OCI-LY7 (cell line): ENCODE data around the gene FAM180B. TPM values are rescaled to one million over a fixed set of nuclear protein-coding genes. Genes with fewer than 3 reads are reported as not detected.
"Not testable (repeated sequence)": the region's sequence is repeated elsewhere in the genome, so short reads cannot be mapped to it uniquely, and the experiment has no call there.

Experiments
- BruUV-seq: library from RNA; stranded (reverse); fragments of 400-500 nt; replicated peaks from 2 replicates; lab custom pipeline; 2021; lab: Mats Ljungman, UMichigan
- CTCF ChIA-PET: fragments of 300-600 bp; sonication (Branson Sonifier 250); formaldehyde crosslinking; loops from one replicate; lab custom pipeline; 2022; ENCODE audit warnings: antibody characterized with exemption; ENCODE audit not compliant: unreplicated experiment; lab: Charles Lee
- POLR2A ChIA-PET: fragments of 300-600 bp; sonication (Branson Sonifier 250); formaldehyde crosslinking; loops from one replicate; lab custom pipeline; 2022; ENCODE audit warnings: antibody characterized with exemption; lab: Charles Lee
- DNase-seq: peaks from one replicate; pipeline ENCODE4 v3.0.0-alpha.2; 2015; ENCODE audit warnings: low spot score
- H2AFZ ChIP-seq: fragments of 200-600 bp; sonication (generic), shearing (Covaris generic); 2 replicates; pipeline ENCODE4 v1.6.1; 2014; ENCODE audit warnings: mild to moderate bottlenecking, antibody characterized with exemption, low read length, moderate library complexity
- H3K27ac ChIP-seq: fragments of 200-600 bp; sonication (generic); 2 replicates; pipeline ENCODE4 v1.5.1; 2014; ENCODE audit warnings: mixed run types, low read depth, mild to moderate bottlenecking, moderate library complexity, low read length, inconsistent platforms; ENCODE audit not compliant: poor library complexity, severe bottlenecking
- H3K36me3 ChIP-seq: fragments of 200-600 bp; sonication (generic); 2 replicates; pipeline ENCODE4 v1.6.1; 2014; ENCODE audit warnings: mild to moderate bottlenecking, antibody characterized with exemption, low read length, moderate library complexity, mixed read lengths; ENCODE audit not compliant: insufficient read depth
- H3K4me1 ChIP-seq: fragments of 200-600 bp; sonication (generic); 2 replicates; pipeline ENCODE4 v1.5.1; 2014; ENCODE audit warnings: mild to moderate bottlenecking, low read length; ENCODE audit not compliant: insufficient read depth, poor library complexity, severe bottlenecking
- H3K4me2 ChIP-seq: fragments of 200-600 bp; sonication (generic); 2 replicates; pipeline ENCODE4 v1.6.1; 2014; ENCODE audit warnings: mild to moderate bottlenecking, low read length
- H3K4me3 ChIP-seq: fragments of 200-600 bp; sonication (generic); 2 replicates; pipeline ENCODE4 v1.5.1; 2014; ENCODE audit warnings: mild to moderate bottlenecking, low read depth, low read length; ENCODE audit not compliant: poor library complexity, severe bottlenecking
- H3K79me2 ChIP-seq: fragments of 200-600 bp; sonication (generic); 2 replicates; pipeline ENCODE4 v1.6.1; 2016; ENCODE audit warnings: low read depth, mild to moderate bottlenecking, low read length, moderate library complexity, mixed read lengths; ENCODE audit not compliant: insufficient read depth
- H3K9me2 ChIP-seq: fragments of 200-600 bp; sonication (generic); 2 replicates; pipeline ENCODE4 v1.6.1; 2016; ENCODE audit warnings: mild to moderate bottlenecking, low read length, mixed read lengths; ENCODE audit not compliant: insufficient read depth
- H3K9me3 ChIP-seq: fragments of 200-600 bp; sonication (generic); 2 replicates; pipeline ENCODE4 v1.6.1; 2014; ENCODE audit warnings: mild to moderate bottlenecking, mixed run types, low read length, mixed read lengths
- H4K20me1 ChIP-seq: fragments of 200-600 bp; sonication (generic); 2 replicates; pipeline ENCODE4 v1.6.1; 2014; ENCODE audit warnings: mild to moderate bottlenecking, antibody characterized with exemption, low read length, moderate library complexity, mixed read lengths; ENCODE audit not compliant: insufficient read depth
- EZH2phosphoT487 ChIP-seq: fragments of 200-600 bp; sonication (generic); IDR thresholded peaks from 2 replicates; pipeline ENCODE4 v1.6.1; 2018; ENCODE audit warnings: low read depth, borderline replicate concordance, mild to moderate bottlenecking, mixed run types, antibody characterized with exemption, low read length, moderate library complexity, mixed read lengths
- intact Hi-C: fragments of 100-400 bp; cut with micrococcal nuclease; formaldehyde crosslinking; loops from one replicate; pipeline ENCODE4 v1.10.0; 2022; ENCODE audit not compliant: unreplicated experiment
- total RNA-seq, 2 experiments: library from RNA; depleted of rRNA in 1 of 2; stranded (reverse); fragments of >200 nt in 1 of 2; shearing (Covaris generic) in 1 of 2; gene quantifications; 2 replicates each; pipeline ENCODE4 v1.2.3, GENCODE V29; 2014 to 2022
- TF ChIP-seq, protein P1 (sequence below): fragments of 200-600 bp; sonication (generic); conservative IDR thresholded peaks from 2 replicates; pipeline ENCODE4 v1.5.1; 2014; ENCODE audit warnings: mild to moderate bottlenecking, antibody characterized with exemption, low read length, moderate library complexity, mixed read lengths

Gene FAM180B
- total RNA-seq, 2 experiments from 2014 or later = 0.22 to 0.23 TPM

GRCh38 chr11:47552566-47553405, 33.7 kb upstream of the FAM180B start, which contains the start of gene CELF1:
Gene CELF1 (minus strand): TSS chr11:47553132. CDS start chr11:47499523, 53,609 bp downstream.
- Histone ChIP-seq H3K9me2 (no peaks in the 10 kb centered on the region), H3K4me1 (peaks cover 29% of the 10 kb centered on the region), H3K4me3 (peak within 1 kb of the TSS; percentile 89), H3K27ac (peak within 1 kb of the TSS; percentile 65), H3K79me2 (peaks cover 51% of the 10 kb centered on the region), H3K9me3 (no peaks in the 10 kb centered on the region), H3K36me3 (peaks cover 40% of the 10 kb centered on the region), H4K20me1 (peaks cover 22% of the 10 kb centered on the region; the same call in 1 of the 2 replicates), H3K4me2 (peak within 1 kb of the TSS; percentile 86), H2AFZ (peak within 1 kb of the TSS; percentile 90)
- TF ChIP-seq, protein P1, sequence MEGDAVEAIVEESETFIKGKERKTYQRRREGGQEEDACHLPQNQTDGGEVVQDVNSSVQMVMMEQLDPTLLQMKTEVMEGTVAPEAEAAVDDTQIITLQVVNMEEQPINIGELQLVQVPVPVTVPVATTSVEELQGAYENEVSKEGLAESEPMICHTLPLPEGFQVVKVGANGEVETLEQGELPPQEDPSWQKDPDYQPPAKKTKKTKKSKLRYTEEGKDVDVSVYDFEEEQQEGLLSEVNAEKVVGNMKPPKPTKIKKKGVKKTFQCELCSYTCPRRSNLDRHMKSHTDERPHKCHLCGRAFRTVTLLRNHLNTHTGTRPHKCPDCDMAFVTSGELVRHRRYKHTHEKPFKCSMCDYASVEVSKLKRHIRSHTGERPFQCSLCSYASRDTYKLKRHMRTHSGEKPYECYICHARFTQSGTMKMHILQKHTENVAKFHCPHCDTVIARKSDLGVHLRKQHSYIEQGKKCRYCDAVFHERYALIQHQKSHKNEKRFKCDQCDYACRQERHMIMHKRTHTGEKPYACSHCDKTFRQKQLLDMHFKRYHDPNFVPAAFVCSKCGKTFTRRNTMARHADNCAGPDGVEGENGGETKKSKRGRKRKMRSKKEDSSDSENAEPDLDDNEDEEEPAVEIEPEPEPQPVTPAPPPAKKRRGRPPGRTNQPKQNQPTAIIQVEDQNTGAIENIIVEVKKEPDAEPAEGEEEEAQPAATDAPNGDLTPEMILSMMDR = peak; percentile 88
- TF ChIP-seq EZH2phosphoT487 = no peak
- intact Hi-C loops = loop anchor here (1.0 to 2.0 kb wide), 2 partner anchors 27 to 300 kb away; partner anchors contain the start of gene NDUFS3
- CTCF ChIA-PET = interaction anchor here (0.5 to 0.6 kb wide), 3 partner anchors 18 to 67 kb away, joined by 3 to 4 read pairs (median 3); no protein-coding TSS in a partner anchor
- POLR2A ChIA-PET = interaction anchor here (0.5 to 2.5 kb wide), 10 partner anchors 12 to 302 kb away, joined by 3 to 13 read pairs (median 4); no protein-coding TSS in a partner anchor
- peak; percentile 96 for DNase-seq
- BruUV-seq = no TSS peak

GRCh38 chr11:47553406-47553743, 33.1 kb upstream of the FAM180B start:
- H3K79me2 ChIP-seq = peaks cover 45% of the 10 kb centered on the region
- no peak for DNase-seq
- no peaks in the 10 kb centered on the region for H3K9me3 ChIP-seq
- ChIA-PET CTCF (interaction anchor here (0.6 kb wide), 2 partner anchors 18 to 24 kb away, joined by 3 to 4 read pairs; no protein-coding TSS in a partner anchor), POLR2A (interaction anchor here (0.5 to 2.5 kb wide), 5 partner anchors 13 to 301 kb away, joined by 3 to 13 read pairs (median 5); no protein-coding TSS in a partner anchor)
- H3K4me3 ChIP-seq = peak overlapping the region; percentile 89
- no TSS peak for BruUV-seq
- H3K27ac ChIP-seq = no peak overlapping the region
- H2AFZ ChIP-seq = peak overlapping the region; percentile 90
- H3K9me2 ChIP-seq = no peaks in the 10 kb centered on the region
- TF ChIP-seq, protein P1 = peak; percentile 43; the same call in 1 of the 2 replicates
- TF ChIP-seq EZH2phosphoT487 = no peak
- intact Hi-C loops = loop anchor here (1.0 to 2.0 kb wide), 2 partner anchors 26 to 299 kb away; partner anchors contain the start of gene NDUFS3
- peaks cover 34% of the 10 kb centered on the region for H3K36me3 ChIP-seq
- H3K4me1 ChIP-seq = peaks cover 29% of the 10 kb centered on the region
- H4K20me1 ChIP-seq = peaks cover 17% of the 10 kb centered on the region; the same call in 1 of the 2 replicates
- peak overlapping the region; percentile 86 for H3K4me2 ChIP-seq

DNA sequence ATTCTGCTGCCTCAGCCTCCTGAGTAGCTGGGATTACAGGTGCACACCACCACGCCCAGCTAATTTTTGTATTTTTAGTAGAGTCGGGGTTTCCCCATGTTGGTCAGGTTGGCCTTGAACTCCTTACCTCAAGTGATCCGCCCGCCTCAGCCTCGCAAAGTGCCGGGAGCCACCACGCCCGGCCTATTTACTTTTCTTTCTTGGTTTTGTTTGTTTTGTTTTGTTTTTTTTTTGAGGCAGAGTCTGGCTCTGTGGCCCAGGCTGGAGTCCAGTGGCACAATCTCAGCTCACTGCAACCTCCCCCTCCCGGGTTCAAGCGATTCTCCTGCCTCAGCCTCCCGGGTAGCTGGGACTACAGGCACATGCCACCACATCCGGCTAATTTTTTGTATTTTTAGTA, 29.5 kb upstream of the FAM180B start:
- H3K27ac ChIP-seq, H3K36me3 ChIP-seq, H3K9me2 ChIP-seq, DNase-seq, intact Hi-C loops, H4K20me1 ChIP-seq, H3K4me1 ChIP-seq, H3K9me3 ChIP-seq, BruUV-seq, H3K4me3 ChIP-seq, CTCF ChIA-PET, H3K79me2 ChIP-seq, H2AFZ ChIP-seq, H3K4me2 ChIP-seq: not testable (repeated sequence)
- POLR2A ChIA-PET = interaction anchor here (0.7 to 1.2 kb wide), 2 partner anchors 8 to 22 kb away, joined by 3 to 4 read pairs; partner anchors contain the start of genes KBTBD4 and NDUFS3
